Sigmoid colon (tissue), 7 donors: Measurements from ENCODE around the gene SLC45A1. TPM values are rescaled to one million over a fixed set of nuclear protein-coding genes. Genes with fewer than 3 reads are reported as not detected.

Experiments
- DNase-seq: peaks from one replicate; pipeline ENCODE4 v3.0.0-alpha.2; 2019
- H3K27ac ChIP-seq, 4 donors: fragments of 200-600 bp; sonication (generic); one replicate each; pipeline ENCODE4 v1.5.1; 2016 to 2019; ENCODE audit warnings: mild to moderate bottlenecking in 1 of 4
- H3K27me3 ChIP-seq, 3 donors: fragments of 200-600 bp; sonication (generic); one replicate each; pipeline ENCODE4 v1.5.1; 2019; ENCODE audit warnings: mild to moderate bottlenecking in 1 of 3
- H3K36me3 ChIP-seq, 4 donors: fragments of 200-600 bp; sonication (generic); one replicate each; pipeline ENCODE4 v1.5.1; 2016 to 2019
- H3K4me1 ChIP-seq, 4 donors: fragments of 200-600 bp; sonication (generic); one replicate each; pipeline ENCODE4 v1.5.1; 2017 to 2019
- H3K4me3 ChIP-seq, 4 donors: fragments of 200-600 bp; sonication (generic); one replicate each; pipeline ENCODE4 v1.5.1; 2017 to 2019; ENCODE audit warnings: mild to moderate bottlenecking in 2 of 4, moderate library complexity in 1 of 4
- H3K9me3 ChIP-seq, 4 donors: fragments of 200-600 bp in 3 of 4; sonication (generic) in 3 of 4; one replicate each; pipeline versions ENCODE4 v1.5.1 to v1.6.1; 2013 to 2019
- EP300 ChIP-seq, 4 donors: sonication (generic); formaldehyde crosslinking; IDR thresholded peaks; one replicate each; pipeline ENCODE4 v1.6.1; 2017; ENCODE audit warnings: antibody characterized with exemption in 4 of 4
- POLR2A ChIP-seq, 2 donors: fragments of 450-650 bp; IDR thresholded peaks; one replicate each; pipeline ENCODE4 v1.6.1; 2016; ENCODE audit warnings: antibody characterized with exemption in 2 of 2, mild to moderate bottlenecking in 2 of 2, moderate library complexity in 2 of 2
- POLR2AphosphoS5 ChIP-seq, 4 donors: sonication (generic); formaldehyde crosslinking; IDR thresholded peaks; one replicate each; pipeline ENCODE4 v1.6.1; 2017; ENCODE audit warnings: antibody characterized with exemption in 4 of 4
- WGBS, 2 donors: extraction: QIAGEN DNeasy Blood & Tissue Kit; methylation state at CpG; one replicate each; pipeline ENCODE4 v1.1.7; 2013; 5-methylcytosine and 5-hydroxymethylcytosine counted together
- intact Hi-C: fragments of 100-400 bp; cut with DNase I; formaldehyde crosslinking; loops from one replicate; pipeline ENCODE4 v1.15.1; 2023
- polyA plus RNA-seq, 3 donors: library from polyadenylated mRNA; stranded (reverse); fragments of 200-250 nt; gene quantifications; one replicate each; pipeline ENCODE4 v1.2.3, GENCODE V29; 2013
- small RNA-seq, 3 donors: library from RNA; depleted of rRNA; stranded (forward); fragments of <200 nt; gene quantifications; one replicate each; pipeline ENCODE3, GENCODE V24; 2016
- total RNA-seq, 4 donors: library from RNA; depleted of rRNA; stranded (reverse); fragments of >200 nt; gene quantifications; one replicate each; pipeline ENCODE4 v1.1.0, GENCODE V29; 2016
- TF ChIP-seq, protein P1 (sequence below), 4 experiments: fragments of 450-650 bp in 3 of 4; fragments of 200-600 bp in 1 of 4; IDR thresholded peaks; one replicate each; pipeline ENCODE4 v1.5.1; 2016 to 2019; ENCODE audit warnings: antibody characterized with exemption in 4 of 4, mild to moderate bottlenecking in 3 of 4, moderate library complexity in 2 of 4
- donor health status: healthy with polysubstance abuse.
- donor health status: Bipolar disorder and iron deficiency.
- donor health status: healthy.

Gene SLC45A1
- total and polyA plus RNA-seq, 7 donors = 1.4 to 6.5 (median 3.9) TPM; not detected in 2

DNA sequence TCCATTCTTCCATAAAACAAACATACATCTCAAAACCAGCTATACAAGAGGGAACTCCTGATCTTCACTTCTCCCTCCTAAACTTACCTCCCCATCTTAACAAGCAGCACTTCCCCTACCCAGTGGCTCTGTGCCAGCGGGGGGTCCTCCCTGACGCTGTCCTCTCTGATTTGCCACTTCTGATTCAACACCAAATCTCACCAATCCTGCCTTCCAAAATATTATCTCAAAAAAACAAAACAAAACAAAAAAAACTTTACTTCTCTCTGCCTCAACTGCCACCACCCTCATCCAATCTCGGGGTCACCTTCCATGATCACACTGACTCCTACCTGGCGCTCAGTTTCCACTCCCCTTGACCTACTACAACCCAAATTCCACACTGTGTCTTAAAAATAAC is 72.8 kb downstream of the SLC45A1 start:
- no peak overlapping the region for H3K4me3 ChIP-seq
- WGBS, 2 donors = 82 to 91% methylated on average over 4 of the region's 4 CpGs
- H3K36me3 ChIP-seq = peaks cover 0 to 6% (median 3%) of the 10 kb centered on the region in 4 donors
- intact Hi-C loops = no loop called here
- TF ChIP-seq, protein P1, sequence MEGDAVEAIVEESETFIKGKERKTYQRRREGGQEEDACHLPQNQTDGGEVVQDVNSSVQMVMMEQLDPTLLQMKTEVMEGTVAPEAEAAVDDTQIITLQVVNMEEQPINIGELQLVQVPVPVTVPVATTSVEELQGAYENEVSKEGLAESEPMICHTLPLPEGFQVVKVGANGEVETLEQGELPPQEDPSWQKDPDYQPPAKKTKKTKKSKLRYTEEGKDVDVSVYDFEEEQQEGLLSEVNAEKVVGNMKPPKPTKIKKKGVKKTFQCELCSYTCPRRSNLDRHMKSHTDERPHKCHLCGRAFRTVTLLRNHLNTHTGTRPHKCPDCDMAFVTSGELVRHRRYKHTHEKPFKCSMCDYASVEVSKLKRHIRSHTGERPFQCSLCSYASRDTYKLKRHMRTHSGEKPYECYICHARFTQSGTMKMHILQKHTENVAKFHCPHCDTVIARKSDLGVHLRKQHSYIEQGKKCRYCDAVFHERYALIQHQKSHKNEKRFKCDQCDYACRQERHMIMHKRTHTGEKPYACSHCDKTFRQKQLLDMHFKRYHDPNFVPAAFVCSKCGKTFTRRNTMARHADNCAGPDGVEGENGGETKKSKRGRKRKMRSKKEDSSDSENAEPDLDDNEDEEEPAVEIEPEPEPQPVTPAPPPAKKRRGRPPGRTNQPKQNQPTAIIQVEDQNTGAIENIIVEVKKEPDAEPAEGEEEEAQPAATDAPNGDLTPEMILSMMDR (IDR thresholded peaks at IDR 0.05) = no peak
- no peak for TF ChIP-seq POLR2AphosphoS5 (IDR thresholded peaks at IDR 0.05)
- no peak for TF ChIP-seq EP300 (IDR thresholded peaks at IDR 0.05)
- TF ChIP-seq POLR2A (IDR thresholded peaks at IDR 0.05) = no peak
- H3K27me3 ChIP-seq = no peaks in the 10 kb centered on the region
- peaks cover 0 to 83% (median 70%) of the 10 kb centered on the region in 4 donors for H3K4me1 ChIP-seq
- peak overlapping the region in 2 of 4 donors; percentile 22 to 31 for H3K27ac ChIP-seq
- no peak for DNase-seq
- H3K9me3 ChIP-seq = no peaks in the 10 kb centered on the region

DNA sequence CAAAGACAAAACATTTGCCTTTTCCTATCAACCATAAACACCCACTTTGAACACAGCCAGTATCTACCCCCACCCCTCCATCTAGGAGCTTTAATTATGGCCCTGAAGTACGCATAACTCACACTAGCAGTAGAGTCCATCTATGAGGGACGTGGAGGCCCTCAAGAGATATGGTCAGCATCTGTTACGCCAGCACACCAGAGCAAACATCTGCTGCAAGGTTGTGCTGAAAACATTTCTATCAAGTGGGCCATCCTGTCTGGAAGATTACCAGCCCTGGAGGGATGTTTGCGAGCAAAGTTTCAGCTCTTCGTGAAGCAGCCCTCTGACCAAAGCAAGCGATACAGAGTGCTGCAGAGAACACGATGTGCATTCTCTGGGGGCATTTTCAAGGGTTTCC is 74.6 kb downstream of the SLC45A1 start:
- intact Hi-C loops = no loop called here
- 84 to 85% methylated on average over 7 of the region's 7 CpGs for WGBS, 2 donors
- DNase-seq = no peak
- TF ChIP-seq POLR2A (IDR thresholded peaks at IDR 0.05) = no peak
- TF ChIP-seq POLR2AphosphoS5 (IDR thresholded peaks at IDR 0.05) = no peak
- TF ChIP-seq, protein P1 (IDR thresholded peaks at IDR 0.05) = no peak
- TF ChIP-seq EP300 (IDR thresholded peaks at IDR 0.05) = no peak
- peaks cover 0 to 84% (median 75%) of the 10 kb centered on the region in 4 donors for H3K4me1 ChIP-seq
- peak overlapping the region in 3 of 4 donors; percentile 29 to 86 (median 83) for H3K27ac ChIP-seq
- H3K27me3 ChIP-seq = no peaks in the 10 kb centered on the region
- H3K9me3 ChIP-seq = no peaks in the 10 kb centered on the region
- peaks cover 0 to 6% (median 3%) of the 10 kb centered on the region in 4 donors for H3K36me3 ChIP-seq
- H3K4me3 ChIP-seq = no peak overlapping the region

Small RNAs within 50 kb of the gene (small RNA-seq; reads per million reads assigned to genes)
- gene RF00019 = 0 reads per million in 3 donors
- 0 reads per million in 3 donors for gene RNU6-991P
